NCI-H526 treated with DMSO at 0.1 percent for 48 hours (cell line): ENCODE results near the gene DCAF4.
"Not testable (repeated sequence)": the region's sequence is repeated elsewhere in the genome, so short reads cannot be mapped to it uniquely, and the experiment has no call there.

Source experiments
- DNase-seq: peaks from one replicate; lab custom pipeline; 2025; lab: John Stamatoyannopoulos, UW

Gene DCAF4

GRCh38 chr14:72932893-72933292 is 6.6 kb downstream of the DCAF4 start:
- no peak for DNase-seq

- no peak for DNase-seq
Observed at GRCh38 chr14:72939630-72940029, 13.4 kb downstream of the DCAF4 start.

- DNase-seq = no peak
Observed at GRCh38 chr14:72941286-72941985, 15.2 kb downstream of the DCAF4 start.

GRCh38 chr14:72942934-72943333 is 16.7 kb downstream of the DCAF4 start:
- no peak for DNase-seq

- no peak for DNase-seq
Observed at GRCh38 chr14:72943876-72944430, 17.7 kb downstream of the DCAF4 start.

GRCh38 chr14:72945356-72946027 is 19.2 kb downstream of the DCAF4 start:
- DNase-seq = no peak

GRCh38 chr14:72946491-72946890 is 20.2 kb downstream of the DCAF4 start:
- DNase-seq = no peak

GRCh38 chr14:72947366-72948160 is 21.3 kb downstream of the DCAF4 start:
- DNase-seq = no peak

- peak; percentile 8 for DNase-seq
Observed at GRCh38 chr14:72948481-72949138, 22.3 kb downstream of the DCAF4 start.

- DNase-seq = no peak
Observed at GRCh38 chr14:72952171-72952570, 25.9 kb downstream of the DCAF4 start.

GRCh38 chr14:72956741-72957140 is 30.5 kb downstream of the DCAF4 start:
- DNase-seq = not testable (repeated sequence)

- DNase-seq = no peak
Observed at GRCh38 chr14:72957213-72957612, 30.9 kb downstream of the DCAF4 start.

GRCh38 chr14:72958548-72958947 is 32.3 kb downstream of the DCAF4 start:
- no peak for DNase-seq

- not testable (repeated sequence) for DNase-seq
Observed at GRCh38 chr14:72961016-72961415, 34.8 kb downstream of the DCAF4 start.

- DNase-seq = no peak
Observed at GRCh38 chr14:72961579-72962335, 35.5 kb downstream of the DCAF4 start.

GRCh38 chr14:72962336-72962754 is 36.1 kb downstream of the DCAF4 start:
- not testable (repeated sequence) for DNase-seq

GRCh38 chr14:72962829-72963312 is 36.6 kb downstream of the DCAF4 start:
- DNase-seq = no peak

- no peak for DNase-seq
Observed at GRCh38 chr14:72965249-72965648, 39.0 kb downstream of the DCAF4 start.

- no peak for DNase-seq
Observed at GRCh38 chr14:72966038-72966437, 39.8 kb downstream of the DCAF4 start.

GRCh38 chr14:72968316-72968715 is 42.1 kb downstream of the DCAF4 start:
- no peak for DNase-seq

GRCh38 chr14:72970058-72970630 is 43.9 kb downstream of the DCAF4 start:
- no peak for DNase-seq
